Endometrium (tissue), 2 donors: ENCODE results near the gene ZACN.

ENCODE experiments used
- FAIRE-seq: peaks from 2 replicates; lab custom pipeline; 2012; peaks lifted over from hg19 to GRCh38; lab: Jason Lieb, UNC
- donor health status: control.
- donor health status: control.

Gene ZACN

DNA sequence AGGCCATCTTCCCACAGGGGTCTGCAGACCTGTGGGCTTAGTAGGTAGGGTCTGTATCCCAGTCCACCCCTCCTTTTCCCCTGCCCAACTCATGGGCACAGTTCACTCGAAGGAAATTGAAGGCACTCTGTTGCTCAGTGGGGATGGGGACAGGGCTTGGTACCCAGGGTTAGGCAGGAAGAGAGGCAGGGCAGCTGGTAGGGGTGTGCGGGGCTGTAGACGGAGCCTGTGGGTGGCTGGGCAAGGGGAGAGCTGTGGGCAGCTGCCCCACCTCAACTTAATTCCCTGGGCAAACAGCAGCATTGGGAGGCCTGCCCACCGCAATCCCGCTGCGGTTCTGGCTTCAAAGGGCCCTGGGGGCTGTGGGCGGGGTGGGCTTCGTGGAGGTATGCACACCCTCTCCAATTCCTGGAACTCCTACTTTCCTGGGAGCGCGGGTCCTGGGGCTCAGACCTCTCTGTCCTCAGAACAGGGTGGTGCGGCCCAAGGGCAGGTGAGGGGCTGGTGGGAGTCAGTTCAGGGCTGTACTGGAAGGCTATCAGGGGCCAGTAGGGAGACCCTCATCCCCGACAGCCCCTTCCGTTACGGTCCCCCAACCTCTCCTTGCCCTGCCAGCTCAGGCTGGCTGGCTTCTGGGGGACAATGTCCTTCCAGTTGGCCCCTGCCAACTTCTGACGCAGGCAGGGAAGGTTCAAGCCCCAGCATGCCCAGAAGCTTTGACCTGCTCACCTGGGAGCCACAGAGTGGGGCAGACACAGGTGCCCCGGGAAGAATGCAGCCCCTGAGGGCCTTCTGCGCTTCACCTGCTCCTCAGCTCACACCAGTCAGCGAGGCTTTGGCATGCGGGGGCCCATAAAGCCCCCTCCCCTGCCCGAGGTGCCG, 53.0 kb downstream of the ZACN start:
- FAIRE-seq: no peak
